Heart left ventricle (tissue), 16 donors: Measurements from ENCODE around the gene SBK2. TPM values are rescaled to one million over a fixed set of nuclear protein-coding genes. Genes with fewer than 3 reads are reported as not detected.

Experiments used
- ATAC-seq, 4 donors: fragments of 200-7000 bp; cut with Tn5 transposase; one replicate each; pipeline ENCODE4 v1.9.1; 2020 to 2022; ENCODE audit warnings: moderate library complexity in 4 of 4, mild to moderate bottlenecking in 3 of 4, moderate number of reproducible peaks in 1 of 4
- DNase-seq, 5 donors: peaks; one replicate each; pipeline ENCODE4 v3.0.0-alpha.2; 2020
- H3K27ac ChIP-seq, 12 donors: fragments of 200-600 bp; sonication (generic) in 4 of 12; one replicate each; pipeline versions ENCODE4 v1.5.0 to v1.8.0; 2016 to 2022; ENCODE audit warnings: mild to moderate bottlenecking in 2 of 12
- H3K27me3 ChIP-seq, 9 donors: fragments of 200-600 bp; sonication (generic) in 2 of 9; one replicate each; pipeline versions ENCODE4 v1.5.1 to v1.8.0; 2016 to 2022; ENCODE audit warnings: mild to moderate bottlenecking in 3 of 9
- H3K36me3 ChIP-seq, 9 donors: fragments of 200-600 bp; sonication (generic) in 2 of 9; one replicate each; pipeline versions ENCODE4 v1.5.0 to v1.8.0; 2018 to 2022; ENCODE audit warnings: mild to moderate bottlenecking in 2 of 9
- H3K4me1 ChIP-seq, 12 donors: fragments of 200-600 bp; sonication (generic) in 4 of 12; one replicate each; pipeline versions ENCODE4 v1.5.0 to v1.8.0; 2016 to 2022; ENCODE audit warnings: mild to moderate bottlenecking in 3 of 12
- H3K4me3 ChIP-seq, 12 donors: fragments of 200-600 bp; sonication (generic) in 4 of 12; one replicate each; pipeline versions ENCODE4 v1.5.0 to v1.8.0; 2017 to 2022; ENCODE audit warnings: mild to moderate bottlenecking in 9 of 12, moderate library complexity in 4 of 12
- H3K9me3 ChIP-seq, 12 donors: fragments of 200-600 bp; sonication (generic) in 4 of 12; one replicate each; pipeline versions ENCODE4 v1.5.0 to v1.8.0; 2016 to 2022; ENCODE audit warnings: mild to moderate bottlenecking in 1 of 12
- POLR2A ChIP-seq, 2 donors: fragments of 450-650 bp; IDR thresholded peaks; one replicate each; pipeline ENCODE4 v1.6.1; 2017; ENCODE audit warnings: antibody characterized with exemption in 2 of 2, mild to moderate bottlenecking in 2 of 2, moderate library complexity in 2 of 2
- WGBS, 4 donors: extraction: QIAGEN DNeasy Blood & Tissue Kit in 2 of 4; methylation state at CpG; one replicate each; pipeline versions ENCODE4 v1.1.5 to v1.1.7; 2013 to 2018; 5-methylcytosine and 5-hydroxymethylcytosine counted together
- intact Hi-C, 10 donors: fragments of 100-400 bp; cut with DNase I; formaldehyde crosslinking; loops; one replicate each; pipeline versions ENCODE4 v1.11.1 to v1.14.2; 2022
- polyA plus RNA-seq, 2 donors: library from polyadenylated mRNA; stranded (reverse); fragments of 200-250 nt; gene quantifications; one replicate each; pipeline ENCODE4 v1.2.3, GENCODE V29; 2013
- total RNA-seq, 9 donors: library from RNA; depleted of rRNA in 2 of 9; stranded (reverse); fragments of >200 nt in 2 of 9; fragmentation: NEBNext Ultra II Directional in 3 of 9; extraction: Animal tissue kit (Norgen Biotek cat#: 25700) in 3 of 9; gene quantifications; one replicate each; pipeline versions ENCODE4 v1.1.0 to v1.2.4, GENCODE V29; 2016 to 2023
- TF ChIP-seq, protein P1 (sequence below), 12 donors: fragments of 200-600 bp; sonication (generic) in 4 of 12; IDR thresholded peaks; one replicate each; pipeline versions ENCODE4 v1.5.0 to v1.8.0; 2018 to 2022; ENCODE audit warnings: antibody characterized with exemption in 12 of 12, mild to moderate bottlenecking in 5 of 12
- donor health status: ischemic (EF 13 %, LVEDD 7.1; RV severe dilation, severe dysfunction).
- donor health status: healthy with polysubstance abuse.
- donor health status: DM: no; HTN: yes; CAD: no.
- donor health status: DM: no; HTN: no; CAD: no.
- donor health status: ischemic (EF 25% LVEDD 6.9; RV normal size, moderate dysfunction).
- donor health status: ischemic (EF 25% LVEDD 5.7; RV mildly dilated, moderate dysfunction).
- donor health status: healthy.
- donor health status: DM: yes; HTN: yes; CAD: no.
- donor health status: ischemic (EF 35%, LVEDD 5.7; RV mildly dilated, moderate dysfunction).
- donor health status: nonischemic (EF 11% LVEDD 7.7; RV severe dilation, severe dysfunction).
- donor health status: DM: yes; HTN: yes; CAD: no.
- donor health status: PGD.
- donor health status: ischemic (EF 29% LVEDD 5.4; RV normal size, mild dysfunction).
- donor health status: nonischemic (EF 23%, LVEDD 6.1; RV moderate dilation, normal function).

Gene SBK2
- total and polyA plus RNA-seq, 11 donors, result 0.68 to 12.6 (median 2.1) TPM

DNA sequence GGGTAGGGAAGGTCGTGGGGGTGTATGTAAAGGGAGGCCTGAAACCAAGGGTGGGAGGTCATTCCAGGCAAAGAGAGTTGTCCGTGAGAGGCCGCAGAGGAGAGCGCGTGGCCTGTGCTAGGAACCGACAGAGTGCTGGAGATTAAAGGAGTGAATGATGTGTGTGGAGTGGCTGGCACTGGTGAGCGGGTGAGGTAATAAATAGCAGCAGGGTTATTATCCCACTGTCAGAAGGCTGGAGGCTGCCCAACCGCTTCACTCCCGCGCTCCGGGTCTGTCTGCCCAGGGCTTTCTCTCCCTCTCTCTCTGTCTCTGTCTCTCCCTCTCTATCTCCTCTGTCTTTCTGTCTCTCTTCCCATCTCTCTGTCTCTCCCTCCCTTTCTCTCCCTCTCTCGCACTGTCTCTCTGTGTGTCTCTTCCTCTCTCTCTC is 26.3 kb upstream of the SBK2 start:
- 30 to 39% (median 36%) methylated on average over 12 of the region's 12 CpGs for WGBS, 4 donors
- H3K9me3 ChIP-seq, result peaks cover 0 to 4% (median 0%) of the 10 kb centered on the region in 12 donors
- H3K4me3 ChIP-seq, result peak overlapping the region in 3 of 12 donors; percentile 36 to 48 (median 37)
- H3K4me1 ChIP-seq, result peaks cover 0 to 16% (median 0%) of the 10 kb centered on the region in 12 donors
- peak overlapping the region in 11 of 12 donors; percentile 62 to 93 (median 84) for H3K27ac ChIP-seq
- DNase-seq, result peak; percentile 70 to 90 (median 79)
- intact Hi-C loops, result loop anchor here in 3 of 10 donors (1.0 to 5.0 kb wide), 3 partner anchors 16 to 36 kb away; no protein-coding TSS in a partner anchor
- no peaks in the 10 kb centered on the region for H3K36me3 ChIP-seq
- no peaks in the 10 kb centered on the region for H3K27me3 ChIP-seq
- TF ChIP-seq, protein P1, sequence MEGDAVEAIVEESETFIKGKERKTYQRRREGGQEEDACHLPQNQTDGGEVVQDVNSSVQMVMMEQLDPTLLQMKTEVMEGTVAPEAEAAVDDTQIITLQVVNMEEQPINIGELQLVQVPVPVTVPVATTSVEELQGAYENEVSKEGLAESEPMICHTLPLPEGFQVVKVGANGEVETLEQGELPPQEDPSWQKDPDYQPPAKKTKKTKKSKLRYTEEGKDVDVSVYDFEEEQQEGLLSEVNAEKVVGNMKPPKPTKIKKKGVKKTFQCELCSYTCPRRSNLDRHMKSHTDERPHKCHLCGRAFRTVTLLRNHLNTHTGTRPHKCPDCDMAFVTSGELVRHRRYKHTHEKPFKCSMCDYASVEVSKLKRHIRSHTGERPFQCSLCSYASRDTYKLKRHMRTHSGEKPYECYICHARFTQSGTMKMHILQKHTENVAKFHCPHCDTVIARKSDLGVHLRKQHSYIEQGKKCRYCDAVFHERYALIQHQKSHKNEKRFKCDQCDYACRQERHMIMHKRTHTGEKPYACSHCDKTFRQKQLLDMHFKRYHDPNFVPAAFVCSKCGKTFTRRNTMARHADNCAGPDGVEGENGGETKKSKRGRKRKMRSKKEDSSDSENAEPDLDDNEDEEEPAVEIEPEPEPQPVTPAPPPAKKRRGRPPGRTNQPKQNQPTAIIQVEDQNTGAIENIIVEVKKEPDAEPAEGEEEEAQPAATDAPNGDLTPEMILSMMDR (IDR thresholded peaks at IDR 0.05), result no peak
- peak in 1 of 2 donors; percentile 87 for TF ChIP-seq POLR2A (IDR thresholded peaks at IDR 0.05)
- peak; percentile 91 to 95 (median 94) for ATAC-seq

- Histone ChIP-seq H3K27ac (no peak overlapping the region), H3K9me3 (peaks cover 0 to 4% (median 0%) of the 10 kb centered on the region in 12 donors), H3K4me3 (no peak overlapping the region), H3K27me3 (no peaks in the 10 kb centered on the region), H3K36me3 (no peaks in the 10 kb centered on the region), H3K4me1 (peaks cover 0 to 13% (median 0%) of the 10 kb centered on the region in 12 donors)
- 78 to 83% (median 81%) methylated on average over 9 of the region's 9 CpGs for WGBS, 4 donors
- no peak for TF ChIP-seq POLR2A (IDR thresholded peaks at IDR 0.05)
- TF ChIP-seq, protein P1 (IDR thresholded peaks at IDR 0.05), result no peak
- DNase-seq (no peak), ATAC-seq (no peak)
- intact Hi-C loops, result loop anchor here in 1 of 10 donors (5.0 kb wide), 1 partner anchor 32 kb away; no protein-coding TSS in a partner anchor
Observed at GRCh38 chr19:55559684-55560083, 22.8 kb upstream of the SBK2 start.

DNA sequence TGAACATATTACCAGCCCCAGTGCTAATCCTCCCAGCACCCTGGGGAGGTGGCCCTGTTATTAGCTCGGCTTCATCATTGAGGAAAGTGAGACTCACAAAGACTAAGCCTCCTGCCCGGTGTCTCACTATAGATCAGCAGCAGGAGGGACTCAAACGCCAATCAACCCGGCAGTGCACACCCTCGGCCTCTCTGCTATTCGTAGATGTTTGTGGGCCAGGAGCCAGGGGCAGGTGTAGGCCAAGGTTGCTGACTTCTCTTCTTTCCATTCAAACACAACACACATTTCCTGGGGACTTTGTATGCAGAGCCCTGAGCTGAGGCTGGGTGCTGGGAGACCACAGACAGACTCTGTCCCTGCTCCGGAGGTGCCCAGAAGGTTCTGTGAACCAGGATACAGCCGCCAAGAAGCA is 17.8 kb upstream of the SBK2 start:
- 68 to 73% (median 72%) methylated on average over 6 to 8 of the region's 8 CpGs for WGBS, 4 donors
- peaks cover 0 to 6% (median 0%) of the 10 kb centered on the region in 9 donors for H3K27me3 ChIP-seq
- H3K36me3 ChIP-seq, result no peaks in the 10 kb centered on the region
- peaks cover 0 to 9% (median 4%) of the 10 kb centered on the region in 12 donors for H3K4me1 ChIP-seq
- no peak overlapping the region for H3K27ac ChIP-seq
- TF ChIP-seq, protein P1 (IDR thresholded peaks at IDR 0.05), result no peak
- H3K4me3 ChIP-seq, result no peak overlapping the region
- ATAC-seq (no peak), DNase-seq (no peak)
- H3K9me3 ChIP-seq, result no peaks in the 10 kb centered on the region
- intact Hi-C loops, result no loop called here

DNA sequence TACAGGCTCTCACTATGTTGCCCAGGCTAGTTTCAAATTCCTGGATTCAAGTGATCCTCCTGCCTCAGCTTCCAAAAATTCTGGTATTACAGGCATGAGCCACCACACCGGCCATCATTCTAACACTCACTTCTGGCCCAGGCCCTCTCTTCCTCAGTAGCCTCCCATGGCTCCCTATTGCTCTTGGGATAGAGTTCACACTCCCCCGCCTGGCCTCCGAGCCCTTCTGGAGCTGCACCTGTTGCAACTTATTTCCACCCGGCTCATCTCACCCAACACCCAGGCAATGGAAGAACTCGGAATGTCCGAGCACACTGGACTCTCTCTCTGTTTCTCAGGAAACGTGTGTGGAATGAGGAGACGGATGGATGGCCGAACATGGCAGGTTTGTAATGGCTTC is 17.4 kb upstream of the SBK2 start:
- Histone ChIP-seq H3K27me3 (peaks cover 0 to 6% (median 0%) of the 10 kb centered on the region in 9 donors), H3K9me3 (no peaks in the 10 kb centered on the region), H3K4me3 (no peak overlapping the region), H3K4me1 (peaks cover 0 to 14% (median 8%) of the 10 kb centered on the region in 12 donors), H3K36me3 (no peaks in the 10 kb centered on the region), H3K27ac (no peak overlapping the region)
- 90 to 94% (median 92%) methylated on average over 9 of the region's 9 CpGs for WGBS, 4 donors
- ATAC-seq (no peak), DNase-seq (peak in 1 of 5 donors; percentile 18)
- no peak for TF ChIP-seq POLR2A (IDR thresholded peaks at IDR 0.05)
- TF ChIP-seq, protein P1 (IDR thresholded peaks at IDR 0.05), result no peak
- intact Hi-C loops, result no loop called here
